Stimulated activated CD4-positive, alpha-beta T cell treated with anti-CD3 and anti-CD28 coated beads, Interleukin-12 subunit alpha, Interleukin-12 subunit beta, amount 100 ng/mL, for 48 hours (primary cell): ENCODE measurements around the gene TP73.
A peak's percentile ranks its signal among the peaks of the same experiment; 100 is the strongest.
"Not testable (repeated sequence)": the region's sequence is repeated elsewhere in the genome, so short reads cannot be mapped to it uniquely, and the experiment has no call there.

Experiments used
- DNase-seq, 3 donors: peaks; one replicate each; pipeline ENCODE4 v3.0.0-alpha.2; 2020; ENCODE audit warnings: low read depth in 2 of 3, low spot score in 1 of 3

Gene TP73

DNA sequence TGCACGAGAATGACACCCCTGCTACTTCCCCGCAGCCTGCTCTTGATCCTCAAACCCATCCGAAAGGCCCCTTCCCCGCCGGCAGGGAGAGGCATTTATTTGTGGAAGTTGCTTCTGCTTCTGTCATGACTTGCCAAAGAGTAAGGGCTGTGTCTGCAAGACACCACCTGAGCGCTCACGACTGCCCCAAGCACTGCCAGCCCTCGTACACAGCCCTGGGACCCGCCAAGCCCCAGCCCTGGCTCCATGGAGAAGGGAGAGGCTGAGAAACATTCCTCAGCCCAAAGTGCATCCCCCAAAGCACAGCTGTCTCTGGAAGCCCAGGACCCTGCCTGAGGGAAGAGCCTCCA is 33.8 kb upstream of the TP73 start:
- no peak for DNase-seq

DNA sequence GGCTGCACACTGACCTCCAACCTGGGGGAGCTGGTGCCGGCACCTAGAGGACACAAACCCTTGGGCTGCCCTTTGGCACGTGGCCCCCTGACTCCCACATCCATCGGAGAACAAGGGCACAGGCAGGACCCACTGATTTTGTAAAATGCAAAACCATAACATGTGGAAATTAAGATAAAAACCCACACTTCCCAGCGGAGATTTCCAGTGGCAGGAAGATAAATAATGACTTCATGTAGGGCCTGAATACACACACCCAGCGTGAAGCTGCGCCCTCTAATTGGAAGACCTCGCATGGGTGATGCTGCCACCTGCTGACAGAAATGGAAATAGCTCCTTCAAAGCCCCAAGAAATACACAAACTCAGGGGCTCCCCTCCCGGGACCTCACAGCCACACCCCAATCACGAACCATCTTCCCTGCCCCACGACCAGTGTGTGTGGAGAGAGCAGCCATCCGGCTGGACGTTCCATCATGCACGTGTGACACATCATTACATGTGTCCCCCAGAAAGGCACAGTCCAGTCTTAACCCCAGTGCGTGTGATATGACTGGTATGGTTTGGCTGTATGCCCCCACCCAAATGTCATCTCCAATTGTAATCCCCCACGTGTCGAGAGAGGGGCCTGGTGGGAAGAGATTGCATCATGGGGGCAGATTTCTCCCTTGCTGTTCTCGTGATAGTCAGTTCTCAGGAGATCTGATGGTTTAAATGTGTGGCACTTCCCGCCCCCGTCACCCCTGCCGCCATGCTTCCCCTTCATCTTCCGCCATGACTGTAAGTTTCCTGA is 33.2 kb upstream of the TP73 start:
- peak; percentile 36 to 77 (median 58) for DNase-seq

- DNase-seq, result no peak
Measured at GRCh38 chr1:3620708-3621107, 31.6 kb upstream of the TP73 start.

DNA sequence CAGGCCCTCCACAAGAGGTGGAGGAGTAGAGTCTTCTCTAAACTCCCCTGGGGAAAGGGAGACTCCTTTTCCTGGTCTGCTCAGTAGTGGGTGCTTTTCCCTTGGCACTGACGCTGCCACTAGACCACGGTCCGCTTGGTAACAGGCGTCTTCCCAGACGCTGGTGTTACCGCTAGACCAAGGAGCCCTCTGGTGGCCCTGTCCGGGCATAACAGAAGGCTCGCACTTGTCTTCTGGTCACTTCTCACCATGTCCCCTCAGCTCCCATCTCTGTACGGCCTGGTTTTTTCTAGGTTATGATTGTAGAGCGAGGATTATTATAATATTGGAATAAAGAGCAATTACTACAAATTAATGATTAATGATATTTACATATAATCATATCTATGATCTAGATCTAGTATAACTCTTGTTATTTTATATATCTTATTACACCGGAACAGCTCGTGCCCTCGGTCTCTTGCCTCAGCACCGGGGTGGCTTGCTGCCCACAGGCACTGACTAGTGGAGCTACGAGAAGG is 31.1 kb upstream of the TP73 start:
- DNase-seq, result not testable (repeated sequence)

DNA sequence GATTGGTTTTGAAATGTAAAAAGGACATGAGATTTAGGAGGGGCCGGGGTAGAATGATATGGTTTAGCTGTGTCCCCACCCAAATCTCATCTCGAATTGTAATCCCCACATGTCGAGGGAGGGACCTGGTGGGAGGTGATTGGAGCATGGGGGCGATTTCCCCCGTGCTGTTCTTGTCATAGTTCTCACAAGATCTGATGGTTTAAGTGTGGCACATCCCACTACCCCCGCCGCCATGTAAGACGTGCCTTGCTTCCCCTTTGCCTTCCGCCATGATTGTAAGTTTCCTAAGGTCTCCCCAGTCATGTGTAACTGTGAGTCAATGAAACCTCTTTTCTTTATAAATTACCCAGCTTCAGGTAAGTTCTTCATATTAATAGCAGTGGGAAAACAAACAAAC is 30.2 kb upstream of the TP73 start:
- not testable (repeated sequence) for DNase-seq

DNA sequence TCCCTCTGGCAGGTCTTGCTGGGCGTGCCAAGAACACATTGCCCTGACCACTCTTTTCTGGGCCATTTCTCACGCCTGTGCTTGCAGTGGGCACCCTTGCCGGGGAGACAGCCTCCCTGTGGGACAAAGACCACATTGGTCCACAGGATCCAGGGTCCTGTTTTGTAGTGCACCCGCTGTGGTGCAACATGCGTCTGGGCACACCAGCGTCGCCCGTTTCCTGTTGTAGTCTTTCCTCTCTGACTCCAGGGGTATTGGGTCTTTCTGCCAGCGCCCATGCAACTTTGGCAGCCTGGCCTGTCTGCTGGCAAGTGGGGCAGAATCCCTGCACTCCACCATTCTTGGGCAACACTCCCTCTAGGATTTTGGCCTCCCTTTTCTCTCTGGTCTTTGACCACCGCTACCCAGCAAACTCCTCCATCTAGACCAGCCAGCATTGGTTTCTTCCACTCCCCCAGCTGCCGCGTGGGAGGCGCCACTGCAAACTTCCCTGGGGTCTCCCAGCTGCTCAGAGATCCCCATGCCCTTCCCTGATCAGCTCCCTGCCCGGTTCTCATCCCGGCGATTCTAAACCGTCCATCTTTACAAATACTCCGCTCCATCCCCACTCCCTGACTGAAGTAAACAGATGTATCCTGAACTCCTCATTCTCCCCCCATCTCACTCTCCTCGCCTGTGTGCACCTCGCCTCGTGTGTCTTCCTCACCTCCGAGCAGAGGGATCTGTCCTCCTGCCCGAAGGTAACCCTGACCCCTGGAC is 28.7 kb upstream of the TP73 start:
- no peak for DNase-seq

DNA sequence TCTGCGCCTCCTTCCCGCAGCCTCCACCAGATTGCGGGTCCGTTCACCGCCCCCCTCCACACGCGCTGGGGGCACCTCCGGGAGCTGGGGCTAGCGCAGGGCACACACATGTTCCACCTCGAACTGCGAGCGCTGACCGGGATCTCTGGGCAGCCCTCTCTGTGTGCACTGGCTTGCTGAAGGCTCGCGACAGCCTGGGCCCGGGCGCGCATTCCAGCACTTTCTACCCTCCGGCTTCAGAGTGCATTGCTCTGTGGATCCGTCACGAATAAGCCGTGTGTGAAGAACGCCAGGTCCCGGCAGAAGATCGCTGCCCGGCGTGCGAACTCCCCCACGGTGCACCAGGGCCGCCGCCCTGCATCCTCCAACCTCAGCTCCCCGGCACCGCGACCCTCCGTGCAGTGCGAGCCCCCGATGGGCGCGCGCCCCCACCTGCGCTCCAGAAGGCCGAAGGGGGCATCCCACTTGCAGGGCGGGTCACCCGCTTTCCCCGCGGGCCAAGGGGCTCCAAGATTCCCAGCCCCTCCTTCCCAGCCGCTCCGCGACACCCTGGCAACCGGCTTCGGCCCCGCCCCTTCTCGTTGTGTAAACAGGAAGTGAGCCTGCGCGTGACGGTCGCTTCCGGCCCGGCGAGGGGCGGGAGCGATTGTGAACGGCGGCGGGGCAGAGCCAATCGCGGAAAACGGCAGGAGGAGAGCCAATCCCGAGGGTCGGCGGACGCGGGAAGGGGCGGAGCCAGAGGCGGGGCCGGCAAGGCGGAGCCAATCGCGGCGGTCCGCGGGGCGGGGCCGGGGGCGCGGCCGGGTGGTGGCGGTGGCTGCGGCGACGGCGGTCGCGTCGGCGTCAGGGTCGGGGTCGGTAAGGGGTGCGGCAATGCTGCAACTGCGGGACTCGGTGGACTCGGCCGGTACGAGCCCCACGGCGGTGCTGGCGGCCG is 27.8 kb upstream of the TP73 start, which contains the start of gene TPRG1L:
Gene TPRG1L (plus strand): TSS at position 816 of the 937 bp plus-strand sequence. CDS start 58 bp downstream, at position 874.
- DNase-seq, result peak; percentile 94 to 98 (median 95)

GRCh38 chr1:3625151-3625907 is 27.0 kb upstream of the TP73 start:
- DNase-seq, result no peak

DNA sequence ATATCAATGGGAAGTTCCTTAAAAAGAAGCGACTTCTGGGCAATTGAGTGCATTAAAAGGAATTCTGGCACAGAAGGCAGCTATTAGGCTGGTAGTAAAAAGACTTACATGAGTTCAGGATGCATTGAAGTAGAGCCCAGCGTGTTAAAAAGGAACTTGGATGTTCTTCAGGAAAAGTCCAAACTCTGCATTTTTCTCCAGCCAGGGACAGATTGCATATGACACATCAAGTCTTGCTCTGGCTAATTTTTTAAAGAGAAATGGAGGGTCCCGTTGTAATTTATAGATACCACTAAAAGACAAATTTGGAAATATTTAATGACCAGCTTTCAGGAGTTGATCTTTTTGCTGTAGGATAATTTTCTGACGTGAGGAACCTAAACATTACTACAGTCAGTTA is 26.3 kb upstream of the TP73 start:
- DNase-seq, result no peak

DNA sequence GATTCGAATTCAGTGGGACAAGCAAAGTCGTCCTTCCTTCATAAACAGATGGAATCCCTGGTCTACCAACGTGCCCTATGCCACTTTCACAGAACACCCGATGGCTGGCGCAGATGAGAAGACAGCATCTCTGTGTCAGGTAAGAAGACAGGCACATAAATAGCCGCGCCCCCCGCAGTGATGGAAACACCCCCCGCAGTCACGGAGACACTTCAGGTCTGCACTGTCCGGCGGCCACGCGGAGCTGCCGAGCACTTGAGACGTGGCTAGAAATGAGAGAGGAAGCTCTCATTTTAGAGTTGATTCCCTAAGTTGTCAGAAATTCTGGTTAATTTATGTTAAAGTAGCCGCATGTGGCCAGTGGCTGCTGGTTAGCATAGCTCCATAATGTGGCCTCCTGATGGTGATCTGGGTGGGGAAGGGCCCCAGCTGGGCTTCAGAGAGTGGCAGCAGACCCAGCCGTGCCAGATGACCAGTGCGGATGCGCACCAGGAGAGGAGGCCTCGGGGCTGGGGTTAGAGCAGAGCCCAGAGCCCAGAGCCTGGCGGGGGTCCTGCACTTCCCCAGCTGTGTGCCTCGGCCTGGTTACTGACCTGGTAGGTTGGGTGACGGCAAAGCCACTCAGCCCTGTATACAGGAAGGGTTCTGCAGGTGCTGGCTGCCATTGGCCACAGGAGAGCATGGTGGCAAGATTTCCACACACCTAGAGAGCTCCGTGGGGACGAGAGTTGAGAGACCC is 24.6 kb upstream of the TP73 start:
- no peak for DNase-seq

GRCh38 chr1:3628445-3628844 is 23.9 kb upstream of the TP73 start:
- no peak for DNase-seq

GRCh38 chr1:3629561-3630160 is 22.7 kb upstream of the TP73 start:
- no peak for DNase-seq

- DNase-seq, result no peak
Measured at GRCh38 chr1:3630161-3630611, 22.1 kb upstream of the TP73 start.

DNA sequence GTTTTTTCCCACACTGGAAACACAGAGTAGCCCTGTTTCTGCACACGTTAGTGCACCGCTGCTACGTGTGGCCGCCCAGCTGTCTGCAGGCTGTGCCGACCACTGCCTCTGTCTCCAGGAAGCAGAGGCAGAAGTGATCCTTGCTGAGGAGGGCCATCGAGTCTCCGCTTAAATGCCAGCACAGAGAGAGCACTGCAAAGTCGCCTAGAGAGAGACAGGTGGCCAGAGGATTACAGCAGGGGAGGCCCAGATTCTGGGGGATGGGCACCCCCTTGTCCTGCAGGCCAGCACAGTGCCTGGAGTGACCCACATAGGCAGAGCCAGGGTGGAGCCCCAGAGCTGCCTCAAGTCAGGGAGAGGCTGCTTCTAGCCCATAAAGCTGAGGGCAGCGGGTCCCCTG is 21.4 kb upstream of the TP73 start:
- DNase-seq, result no peak

DNA sequence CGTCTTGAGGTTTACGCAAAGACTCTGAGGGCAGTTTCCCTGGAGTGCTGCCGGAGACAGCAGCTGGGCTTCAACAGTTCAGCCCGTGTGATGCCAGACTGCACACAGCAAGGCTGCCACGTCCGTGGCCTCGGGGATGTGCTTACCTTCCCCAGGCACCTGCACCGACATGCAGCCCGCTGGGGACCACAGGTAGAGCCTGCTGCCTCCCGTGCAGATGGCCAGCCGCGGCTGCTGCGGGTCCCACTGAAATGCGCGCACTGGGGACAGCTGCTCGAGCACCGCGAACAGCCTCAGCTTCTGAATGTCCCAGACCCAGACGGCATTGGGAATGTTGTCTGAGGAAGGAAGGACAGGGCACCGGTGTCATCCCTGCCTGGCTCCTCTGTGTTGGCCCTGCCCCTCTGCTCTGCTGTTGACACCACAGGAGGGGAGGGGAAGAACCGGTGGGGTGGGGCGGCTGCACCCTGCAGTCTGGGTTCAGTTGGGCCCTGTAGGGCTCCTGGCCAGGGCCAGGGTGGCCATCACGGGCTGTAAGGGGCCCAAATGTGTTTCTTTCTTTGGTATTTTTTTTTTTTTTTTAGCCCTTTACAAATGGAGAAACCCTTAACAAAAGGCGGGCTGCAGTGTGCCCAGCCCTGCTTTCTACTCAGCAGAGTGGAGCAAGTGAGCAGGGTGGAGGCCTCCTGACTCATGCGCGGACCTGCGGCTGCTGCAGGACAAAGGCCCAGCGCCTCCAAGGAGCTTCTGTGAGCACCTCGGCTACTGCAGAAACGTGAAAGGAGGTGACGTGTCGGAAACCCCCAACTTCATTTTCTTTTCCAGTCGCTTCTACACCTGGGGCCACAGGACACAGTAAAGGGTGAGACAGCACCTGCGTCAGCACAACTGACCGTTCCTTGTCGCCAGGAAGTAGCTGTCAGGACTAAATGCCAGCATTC is 20.7 kb upstream of the TP73 start:
- DNase-seq, result no peak

- DNase-seq, result no peak
Measured at GRCh38 chr1:3632298-3632697, 20.0 kb upstream of the TP73 start.

DNA sequence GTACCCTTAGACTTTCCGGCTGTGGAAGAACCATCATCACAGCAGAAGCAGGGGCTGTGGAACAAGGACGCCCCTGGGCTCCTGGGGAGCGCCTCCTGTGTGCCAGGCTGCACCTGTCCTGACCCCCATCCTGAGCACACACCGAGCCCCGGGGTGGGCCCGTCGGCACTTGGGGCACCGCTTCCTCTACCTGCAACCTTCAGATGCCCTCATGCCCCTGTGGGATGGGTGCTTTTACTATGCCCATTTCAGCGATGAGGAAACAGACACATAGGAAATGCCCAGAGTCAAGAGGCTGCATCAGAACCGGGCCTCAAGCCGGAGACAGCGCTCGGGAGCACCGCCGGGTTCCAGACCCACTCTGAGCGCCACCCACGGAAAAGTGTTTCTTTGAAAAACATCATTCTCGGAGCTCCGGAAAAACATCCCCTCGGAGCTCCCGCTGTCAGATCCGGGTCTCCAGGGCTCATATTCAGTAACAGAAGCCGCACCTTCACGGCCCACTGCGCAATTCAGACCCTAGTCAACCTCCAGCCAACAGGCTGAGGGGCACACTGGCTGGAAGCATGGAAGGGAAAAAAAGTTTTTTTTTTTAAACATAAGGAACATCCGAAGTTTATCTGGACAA is 19.5 kb upstream of the TP73 start:
- DNase-seq, result no peak
